Body of pancreas (tissue), 4 donors: ENCODE results near the gene SPOCK3.

Experiments used
- CTCF ChIP-seq, 7 experiments: fragments of 450-650 bp in 4 of 7; fragments of 200-600 bp in 3 of 7; sonication (generic) in 3 of 7; IDR thresholded peaks; one replicate each; pipeline ENCODE4 v1.5.1; 2016 to 2019; ENCODE audit warnings: antibody characterized with exemption in 7 of 7
- POLR2A ChIP-seq, 3 donors: fragments of 450-650 bp; IDR thresholded peaks; one replicate each; pipeline ENCODE4 v1.6.1; 2016; ENCODE audit warnings: antibody characterized with exemption in 3 of 3, mild to moderate bottlenecking in 2 of 3

- TF ChIP-seq CTCF (IDR thresholded peaks at IDR 0.05) (no peak), POLR2A (IDR thresholded peaks at IDR 0.05) (no peak)
Observed at GRCh38 chr4:166902941-166903340, 331.4 kb downstream of the SPOCK3 start.
